Neural progenitor cell (in vitro differentiated cells): Measurements from ENCODE around the gene LYVE1.

Experiments
- EZH2phosphoT487 ChIP-seq: fragments of 200-600 bp; sonication (generic); IDR thresholded peaks from 2 replicates; pipeline ENCODE4 v1.6.1; 2017; ENCODE audit warnings: antibody characterized with exemption
- TF ChIP-seq, protein P1 (sequence below): fragments of 200-600 bp; sonication (generic); IDR thresholded peaks from 2 replicates; pipeline ENCODE4 v1.5.1; 2017; ENCODE audit warnings: antibody characterized with exemption, mild to moderate bottlenecking

DNA sequence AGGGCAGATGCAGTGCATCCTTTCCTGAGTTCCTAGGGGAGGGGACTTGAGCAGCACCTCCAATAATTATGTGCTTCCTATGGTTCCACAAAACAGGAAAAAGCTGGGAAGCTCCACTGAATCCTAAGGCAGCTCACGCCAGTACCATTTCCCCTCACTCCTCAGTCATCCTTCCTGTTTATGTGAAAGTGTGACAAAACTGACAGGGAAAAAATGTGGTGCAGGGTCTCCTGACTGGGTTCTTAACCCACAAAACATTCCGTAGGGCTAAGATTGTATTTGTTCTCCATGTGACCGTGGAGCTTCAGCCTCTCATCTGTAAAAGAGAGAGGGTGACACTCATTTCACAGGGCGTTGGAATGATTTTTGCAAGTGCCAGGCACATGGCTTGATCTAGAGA is 12.2 kb upstream of the LYVE1 start:
- TF ChIP-seq, protein P1, sequence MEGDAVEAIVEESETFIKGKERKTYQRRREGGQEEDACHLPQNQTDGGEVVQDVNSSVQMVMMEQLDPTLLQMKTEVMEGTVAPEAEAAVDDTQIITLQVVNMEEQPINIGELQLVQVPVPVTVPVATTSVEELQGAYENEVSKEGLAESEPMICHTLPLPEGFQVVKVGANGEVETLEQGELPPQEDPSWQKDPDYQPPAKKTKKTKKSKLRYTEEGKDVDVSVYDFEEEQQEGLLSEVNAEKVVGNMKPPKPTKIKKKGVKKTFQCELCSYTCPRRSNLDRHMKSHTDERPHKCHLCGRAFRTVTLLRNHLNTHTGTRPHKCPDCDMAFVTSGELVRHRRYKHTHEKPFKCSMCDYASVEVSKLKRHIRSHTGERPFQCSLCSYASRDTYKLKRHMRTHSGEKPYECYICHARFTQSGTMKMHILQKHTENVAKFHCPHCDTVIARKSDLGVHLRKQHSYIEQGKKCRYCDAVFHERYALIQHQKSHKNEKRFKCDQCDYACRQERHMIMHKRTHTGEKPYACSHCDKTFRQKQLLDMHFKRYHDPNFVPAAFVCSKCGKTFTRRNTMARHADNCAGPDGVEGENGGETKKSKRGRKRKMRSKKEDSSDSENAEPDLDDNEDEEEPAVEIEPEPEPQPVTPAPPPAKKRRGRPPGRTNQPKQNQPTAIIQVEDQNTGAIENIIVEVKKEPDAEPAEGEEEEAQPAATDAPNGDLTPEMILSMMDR = no peak
- TF ChIP-seq EZH2phosphoT487 = no peak
